OCI-LY7 (cell line): Measurements from ENCODE around the gene CIB1. TPM values are rescaled to one million over a fixed set of nuclear protein-coding genes. Genes with fewer than 3 reads are reported as not detected.

Source experiments
- BruUV-seq: library from RNA; stranded (reverse); fragments of 400-500 nt; replicated peaks from 2 replicates; lab custom pipeline; 2021; lab: Mats Ljungman, UMichigan
- CTCF ChIA-PET: fragments of 300-600 bp; sonication (Branson Sonifier 250); formaldehyde crosslinking; loops from one replicate; lab custom pipeline; 2022; ENCODE audit warnings: antibody characterized with exemption; ENCODE audit not compliant: unreplicated experiment; lab: Charles Lee
- POLR2A ChIA-PET: fragments of 300-600 bp; sonication (Branson Sonifier 250); formaldehyde crosslinking; loops from one replicate; lab custom pipeline; 2022; ENCODE audit warnings: antibody characterized with exemption; lab: Charles Lee
- DNase-seq: peaks from one replicate; pipeline ENCODE4 v3.0.0-alpha.2; 2015; ENCODE audit warnings: low spot score
- H2AFZ ChIP-seq: fragments of 200-600 bp; sonication (generic), shearing (Covaris generic); 2 replicates; pipeline ENCODE4 v1.6.1; 2014; ENCODE audit warnings: mild to moderate bottlenecking, antibody characterized with exemption, low read length, moderate library complexity
- H3K27ac ChIP-seq: fragments of 200-600 bp; sonication (generic); 2 replicates; pipeline ENCODE4 v1.5.1; 2014; ENCODE audit warnings: mixed run types, low read depth, mild to moderate bottlenecking, moderate library complexity, low read length, inconsistent platforms; ENCODE audit not compliant: poor library complexity, severe bottlenecking
- H3K36me3 ChIP-seq: fragments of 200-600 bp; sonication (generic); 2 replicates; pipeline ENCODE4 v1.6.1; 2014; ENCODE audit warnings: mild to moderate bottlenecking, antibody characterized with exemption, low read length, moderate library complexity, mixed read lengths; ENCODE audit not compliant: insufficient read depth
- H3K4me1 ChIP-seq: fragments of 200-600 bp; sonication (generic); 2 replicates; pipeline ENCODE4 v1.5.1; 2014; ENCODE audit warnings: mild to moderate bottlenecking, low read length; ENCODE audit not compliant: insufficient read depth, poor library complexity, severe bottlenecking
- H3K4me2 ChIP-seq: fragments of 200-600 bp; sonication (generic); 2 replicates; pipeline ENCODE4 v1.6.1; 2014; ENCODE audit warnings: mild to moderate bottlenecking, low read length
- H3K4me3 ChIP-seq: fragments of 200-600 bp; sonication (generic); 2 replicates; pipeline ENCODE4 v1.5.1; 2014; ENCODE audit warnings: mild to moderate bottlenecking, low read depth, low read length; ENCODE audit not compliant: poor library complexity, severe bottlenecking
- H3K79me2 ChIP-seq: fragments of 200-600 bp; sonication (generic); 2 replicates; pipeline ENCODE4 v1.6.1; 2016; ENCODE audit warnings: low read depth, mild to moderate bottlenecking, low read length, moderate library complexity, mixed read lengths; ENCODE audit not compliant: insufficient read depth
- H3K9me2 ChIP-seq: fragments of 200-600 bp; sonication (generic); 2 replicates; pipeline ENCODE4 v1.6.1; 2016; ENCODE audit warnings: mild to moderate bottlenecking, low read length, mixed read lengths; ENCODE audit not compliant: insufficient read depth
- H3K9me3 ChIP-seq: fragments of 200-600 bp; sonication (generic); 2 replicates; pipeline ENCODE4 v1.6.1; 2014; ENCODE audit warnings: mild to moderate bottlenecking, mixed run types, low read length, mixed read lengths
- H4K20me1 ChIP-seq: fragments of 200-600 bp; sonication (generic); 2 replicates; pipeline ENCODE4 v1.6.1; 2014; ENCODE audit warnings: mild to moderate bottlenecking, antibody characterized with exemption, low read length, moderate library complexity, mixed read lengths; ENCODE audit not compliant: insufficient read depth
- EZH2phosphoT487 ChIP-seq: fragments of 200-600 bp; sonication (generic); IDR thresholded peaks from 2 replicates; pipeline ENCODE4 v1.6.1; 2018; ENCODE audit warnings: low read depth, borderline replicate concordance, mild to moderate bottlenecking, mixed run types, antibody characterized with exemption, low read length, moderate library complexity, mixed read lengths
- intact Hi-C: fragments of 100-400 bp; cut with micrococcal nuclease; formaldehyde crosslinking; loops from one replicate; pipeline ENCODE4 v1.10.0; 2022; ENCODE audit not compliant: unreplicated experiment
- total RNA-seq, 2 experiments: library from RNA; depleted of rRNA in 1 of 2; stranded (reverse); fragments of >200 nt in 1 of 2; shearing (Covaris generic) in 1 of 2; gene quantifications; 2 replicates each; pipeline ENCODE4 v1.2.3, GENCODE V29; 2014 to 2022
- TF ChIP-seq, protein P1 (sequence below): fragments of 200-600 bp; sonication (generic); conservative IDR thresholded peaks from 2 replicates; pipeline ENCODE4 v1.5.1; 2014; ENCODE audit warnings: mild to moderate bottlenecking, antibody characterized with exemption, low read length, moderate library complexity, mixed read lengths

Gene CIB1
- total RNA-seq, 2 experiments from 2014 or later: 52.8 to 54.5 TPM

DNA sequence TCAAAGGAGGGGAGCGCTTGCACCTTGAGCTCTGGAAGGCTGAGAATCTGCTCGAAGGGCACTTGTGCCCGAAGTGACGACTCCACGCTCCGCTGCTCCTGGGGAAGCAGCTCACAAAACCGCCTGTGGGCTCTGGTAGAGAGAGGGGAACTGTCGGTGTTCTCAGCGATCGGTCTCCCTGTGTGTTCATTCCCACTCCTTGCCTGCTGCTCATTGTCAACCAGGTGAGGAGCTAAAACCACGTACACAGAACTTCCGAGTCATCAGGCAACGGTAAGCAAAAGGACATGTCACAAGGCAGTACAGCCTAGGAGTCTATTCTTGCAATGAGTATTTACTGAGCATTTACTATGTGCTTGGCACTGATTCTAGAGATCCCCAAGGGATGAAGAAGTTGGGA is 1.5 kb downstream of the CIB1 start:
- no peaks in the 10 kb centered on the region for H3K9me3 ChIP-seq
- peaks cover 36% of the 10 kb centered on the region; the same call in 1 of the 2 replicates for H3K36me3 ChIP-seq
- H3K27ac ChIP-seq: peak overlapping the region; percentile 73
- H3K4me2 ChIP-seq: peak overlapping the region; percentile 93
- peak overlapping the region; percentile 79 for H3K4me3 ChIP-seq
- no peaks in the 10 kb centered on the region for H4K20me1 ChIP-seq
- peak; percentile 48 for DNase-seq
- H3K4me1 ChIP-seq: peaks cover 31% of the 10 kb centered on the region
- peaks cover 20% of the 10 kb centered on the region; the same call in 1 of the 2 replicates for H3K79me2 ChIP-seq
- BruUV-seq: no TSS peak
- H2AFZ ChIP-seq: peak overlapping the region; percentile 75; the same call in 1 of the 2 replicates
- no peaks in the 10 kb centered on the region for H3K9me2 ChIP-seq
- POLR2A ChIA-PET: interaction anchor here (0.5 to 3.5 kb wide), 9 partner anchors 11 to 555 kb away, joined by 3 to 23 read pairs (median 4); partner anchors contain the start of gene NGRN
- CTCF ChIA-PET: interaction anchor here (0.6 to 2.3 kb wide), 4 partner anchors 11 to 1579 kb away, joined by 3 to 8 read pairs (median 4); no protein-coding TSS in a partner anchor
- TF ChIP-seq EZH2phosphoT487: no peak
- TF ChIP-seq, protein P1, sequence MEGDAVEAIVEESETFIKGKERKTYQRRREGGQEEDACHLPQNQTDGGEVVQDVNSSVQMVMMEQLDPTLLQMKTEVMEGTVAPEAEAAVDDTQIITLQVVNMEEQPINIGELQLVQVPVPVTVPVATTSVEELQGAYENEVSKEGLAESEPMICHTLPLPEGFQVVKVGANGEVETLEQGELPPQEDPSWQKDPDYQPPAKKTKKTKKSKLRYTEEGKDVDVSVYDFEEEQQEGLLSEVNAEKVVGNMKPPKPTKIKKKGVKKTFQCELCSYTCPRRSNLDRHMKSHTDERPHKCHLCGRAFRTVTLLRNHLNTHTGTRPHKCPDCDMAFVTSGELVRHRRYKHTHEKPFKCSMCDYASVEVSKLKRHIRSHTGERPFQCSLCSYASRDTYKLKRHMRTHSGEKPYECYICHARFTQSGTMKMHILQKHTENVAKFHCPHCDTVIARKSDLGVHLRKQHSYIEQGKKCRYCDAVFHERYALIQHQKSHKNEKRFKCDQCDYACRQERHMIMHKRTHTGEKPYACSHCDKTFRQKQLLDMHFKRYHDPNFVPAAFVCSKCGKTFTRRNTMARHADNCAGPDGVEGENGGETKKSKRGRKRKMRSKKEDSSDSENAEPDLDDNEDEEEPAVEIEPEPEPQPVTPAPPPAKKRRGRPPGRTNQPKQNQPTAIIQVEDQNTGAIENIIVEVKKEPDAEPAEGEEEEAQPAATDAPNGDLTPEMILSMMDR: no peak
- intact Hi-C loops: loop anchor here (2.0 to 10.0 kb wide), 5 partner anchors 41 to 763 kb away; partner anchors contain the start of genes IDH2 and PRC1

DNA sequence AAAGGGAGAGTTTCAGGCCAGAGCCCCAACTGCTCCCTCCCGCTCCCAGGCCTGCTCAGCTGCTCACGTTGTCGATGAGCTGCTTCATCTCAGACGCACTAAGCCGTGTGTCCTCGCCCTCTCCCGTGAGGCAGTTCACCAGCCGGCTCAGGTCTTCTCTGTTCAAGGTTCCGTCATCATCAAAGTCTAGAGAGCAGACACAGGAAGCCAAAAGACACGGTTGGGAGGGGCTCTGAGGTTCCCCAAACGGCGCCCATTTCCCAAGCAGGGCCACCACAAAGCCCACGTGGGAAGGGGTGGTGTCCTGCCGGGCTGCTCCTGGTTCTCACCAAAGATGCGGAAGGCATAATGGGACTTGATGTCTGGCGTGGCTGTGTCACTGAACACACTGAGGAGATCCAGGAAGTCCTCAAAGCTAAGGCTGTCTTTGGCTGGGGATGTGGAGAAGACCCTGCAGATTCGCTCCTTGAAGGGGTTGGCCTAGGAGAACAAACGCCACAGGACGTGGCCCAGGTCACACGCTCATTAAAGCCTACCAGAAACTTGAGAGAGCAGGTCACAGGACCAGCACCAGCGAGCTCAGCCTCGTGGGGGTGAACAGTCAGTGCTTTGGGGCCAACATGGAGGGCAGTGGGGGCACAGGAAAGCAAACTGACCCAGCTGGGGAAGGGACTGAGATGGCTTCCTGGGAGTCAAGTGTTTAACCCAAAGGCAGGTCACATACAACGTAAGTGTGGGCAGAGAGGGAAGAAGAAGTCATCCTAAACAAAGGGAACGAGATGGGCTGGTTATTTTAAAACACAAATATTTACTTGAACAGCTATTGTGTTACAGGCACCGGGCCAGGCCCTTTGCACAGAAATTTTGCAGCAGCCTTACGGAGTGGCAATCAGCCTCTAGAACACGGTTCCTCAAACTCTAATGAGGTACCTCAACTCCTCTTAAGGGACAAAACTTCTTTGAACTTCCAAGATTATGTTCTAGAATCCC is 2.4 kb downstream of the CIB1 start:
- Histone ChIP-seq H3K4me3 (peak overlapping the region; percentile 79), H3K36me3 (peaks cover 39% of the 10 kb centered on the region; the same call in 1 of the 2 replicates), H3K9me2 (no peaks in the 10 kb centered on the region), H4K20me1 (no peaks in the 10 kb centered on the region), H3K4me2 (peak overlapping the region; percentile 93), H3K27ac (peak overlapping the region; percentile 73), H2AFZ (peak overlapping the region; percentile 75; the same call in 1 of the 2 replicates), H3K9me3 (no peaks in the 10 kb centered on the region), H3K79me2 (peaks cover 20% of the 10 kb centered on the region; the same call in 1 of the 2 replicates), H3K4me1 (peaks cover 31% of the 10 kb centered on the region)
- ChIA-PET CTCF (interaction anchor here (0.7 to 2.3 kb wide), 4 partner anchors 10 to 748 kb away, joined by 3 to 8 read pairs (median 5); no protein-coding TSS in a partner anchor), POLR2A (interaction anchor here (0.5 to 3.5 kb wide), 10 partner anchors 10 to 144 kb away, joined by 3 to 23 read pairs (median 4); partner anchors contain the start of gene SEMA4B)
- no TSS peak for BruUV-seq
- DNase-seq: peak; percentile 83
- TF ChIP-seq EZH2phosphoT487: no peak
- TF ChIP-seq, protein P1: no peak
- intact Hi-C loops: loop anchor here (2.0 to 10.0 kb wide), 6 partner anchors 41 to 763 kb away; partner anchors contain the start of genes IDH2, PRC1 and ZNF774
